Endodermal cell (in vitro differentiated cells): ENCODE results near the gene AFF2. TPM values are rescaled to one million over a fixed set of nuclear protein-coding genes. Genes with fewer than 3 reads are reported as not detected.

Experiments
- DNase-seq: peaks from one replicate; pipeline ENCODE4 v3.0.0-alpha.2; 2017
- H3K27ac ChIP-seq: 2 replicates; pipeline ENCODE4 v1.5.1; 2013; ENCODE audit warnings: mild to moderate bottlenecking, low read depth, low read length, moderate library complexity
- H3K27me3 ChIP-seq: 2 replicates; pipeline ENCODE4 v1.6.1; 2013; ENCODE audit warnings: mild to moderate bottlenecking, low read length, moderate library complexity; ENCODE audit not compliant: insufficient read depth, control insufficient read depth, poor library complexity, severe bottlenecking
- H3K36me3 ChIP-seq: 2 replicates; pipeline ENCODE4 v1.7.0; 2013; ENCODE audit warnings: mild to moderate bottlenecking, low read length, moderate library complexity; ENCODE audit not compliant: control insufficient read depth, insufficient read depth
- H3K4me1 ChIP-seq: one replicate; pipeline ENCODE4 v1.7.0; 2013; ENCODE audit warnings: low read length; ENCODE audit not compliant: control insufficient read depth, insufficient read depth
- H3K4me3 ChIP-seq: 2 replicates; pipeline ENCODE4 v1.5.1; 2013; ENCODE audit warnings: mild to moderate bottlenecking, low read length, moderate library complexity
- H3K9ac ChIP-seq: 2 replicates; pipeline ENCODE4 v1.6.1; 2013; ENCODE audit warnings: mild to moderate bottlenecking, low read length, moderate library complexity; ENCODE audit not compliant: poor library complexity, severe bottlenecking; ENCODE audit errors: extremely low read depth
- H3K9me3 ChIP-seq: 2 replicates; pipeline ENCODE4 v1.6.1; 2013; ENCODE audit warnings: mild to moderate bottlenecking, low read length, moderate library complexity; ENCODE audit not compliant: control insufficient read depth
- H3K27ac Mint-ChIP-seq: 2 replicates; pipeline ENCODE4 v1.8.0; 2020; ENCODE audit warnings: mixed read lengths
- H3K27me3 Mint-ChIP-seq: 2 replicates; pipeline ENCODE4 v1.8.0; 2021; ENCODE audit warnings: mild to moderate bottlenecking, mixed read lengths; ENCODE audit not compliant: insufficient read depth
- H3K36me3 Mint-ChIP-seq: 2 replicates; pipeline ENCODE4 v1.8.0; 2020; ENCODE audit warnings: low read depth, mixed read lengths
- H3K4me1 Mint-ChIP-seq: 2 replicates; pipeline ENCODE4 v1.8.0; 2020; ENCODE audit warnings: mixed read lengths
- H3K4me3 Mint-ChIP-seq: 2 replicates; pipeline ENCODE4 v1.8.0; 2020; ENCODE audit warnings: mild to moderate bottlenecking, moderate library complexity, mixed read lengths
- H3K9me3 Mint-ChIP-seq: 2 replicates; pipeline ENCODE4 v1.8.0; 2020; ENCODE audit warnings: mild to moderate bottlenecking, mixed read lengths
- CTCF ChIP-seq: fragments of 200-600 bp; sonication (generic); conservative IDR thresholded peaks from 2 replicates; pipeline ENCODE4 v1.5.0; 2021; ENCODE audit warnings: antibody characterized with exemption, mild to moderate bottlenecking
- WGBS, 2 experiments: methylation state at CpG; one replicate each; pipeline versions ENCODE4 v1.1.5 to v1.1.7; 2013; ENCODE audit warnings: missing lambda C conversion rate in 2 of 2, mixed read lengths in 1 of 2; ENCODE audit not compliant: insufficient coverage in 1 of 2, insufficient read length in 1 of 2; 5-methylcytosine and 5-hydroxymethylcytosine counted together
- total RNA-seq, 2 donors: library from RNA; stranded (reverse); fragmentation: NEBNext Ultra II Directional in 1 of 2; extraction: Animal tissue kit (Norgen Biotek cat#: 25700) in 1 of 2; gene quantifications; 2 replicates in 1 of 2; 3 replicates in 1 of 2; pipeline ENCODE4 v1.2.1, GENCODE V29; 2021

AFF2 gene
- total RNA-seq, 2 donors from 2014 or later = 3.7 to 5.6 TPM

DNA sequence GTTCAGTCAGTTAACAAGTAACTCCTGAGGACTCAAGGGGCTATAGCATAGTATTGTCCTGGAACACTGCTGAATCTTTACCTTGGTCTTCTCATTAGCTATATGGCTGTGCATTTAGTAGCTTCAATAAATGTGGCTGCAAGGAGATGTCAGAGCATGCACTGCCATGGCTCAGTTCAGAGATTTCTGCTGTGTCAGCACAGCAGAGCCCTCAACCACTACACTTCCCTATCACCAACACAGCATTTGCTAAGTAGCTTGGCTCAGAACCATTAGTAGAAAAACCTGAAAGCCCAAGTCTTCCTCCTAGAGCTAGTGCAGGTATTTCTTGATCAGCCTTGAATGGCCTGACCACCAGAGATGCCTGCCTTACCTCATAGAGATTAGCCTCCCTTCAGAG lies 538.6 kb downstream of the AFF2 start:
- Histone ChIP-seq H3K27ac (no peak overlapping the region), H3K4me3 (no peak overlapping the region), H3K27me3 (no peaks in the 10 kb centered on the region), H3K4me1 (no peaks in the 10 kb centered on the region), H3K9me3 (no peaks in the 10 kb centered on the region), H3K9ac (no peak overlapping the region), H3K36me3 (no peaks in the 10 kb centered on the region)
- TF ChIP-seq CTCF = no peak
- DNase-seq = no peak
- Mint-ChIP-seq H3K4me3 (no peak overlapping the region), H3K9me3 (peaks cover 6% of the 10 kb centered on the region), H3K4me1 (no peaks in the 10 kb centered on the region), H3K36me3 (no peaks in the 10 kb centered on the region), H3K27ac (no peak overlapping the region), H3K27me3 (no peaks in the 10 kb centered on the region)

DNA sequence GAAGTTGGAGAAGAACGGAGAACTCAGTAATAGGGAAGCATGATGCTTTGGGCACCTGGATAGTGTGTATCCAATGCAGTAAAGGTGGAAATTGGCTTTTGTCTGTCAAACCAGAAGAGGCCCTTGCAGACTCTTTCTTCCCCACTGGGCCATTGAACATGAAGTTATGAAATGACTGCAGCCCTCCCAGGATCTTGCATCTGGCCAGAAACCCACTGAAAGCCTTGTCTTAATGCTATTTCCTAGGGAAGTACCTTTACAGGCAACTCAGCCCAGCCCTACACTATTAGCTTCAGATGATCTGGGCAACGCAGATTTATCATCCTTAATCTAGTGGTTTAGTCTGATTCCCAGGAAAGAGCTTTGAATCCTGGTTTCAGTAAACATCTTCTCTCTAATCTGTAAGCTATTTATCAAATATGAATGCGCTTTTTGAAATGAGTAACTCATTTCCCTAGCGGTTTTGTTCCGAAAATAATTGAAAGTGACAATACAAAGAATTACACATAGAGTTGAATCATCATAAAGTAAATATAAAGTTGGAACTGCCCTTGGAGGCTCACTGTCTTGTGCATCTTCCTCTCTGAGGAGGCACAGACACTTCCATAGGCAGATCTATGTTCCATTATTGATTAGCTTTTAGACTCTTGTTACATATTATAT lies 540.6 kb downstream of the AFF2 start:
- Mint-ChIP-seq H3K4me3 (no peak overlapping the region), H3K36me3 (no peaks in the 10 kb centered on the region), H3K9me3 (peaks cover 8% of the 10 kb centered on the region), H3K27ac (no peak overlapping the region), H3K4me1 (no peaks in the 10 kb centered on the region), H3K27me3 (no peaks in the 10 kb centered on the region)
- no peak for DNase-seq
- no peak overlapping the region for H3K9ac ChIP-seq
- WGBS, 2 experiments = 85 to 100% methylated on average over 1 to 4 of the region's 5 CpGs
- TF ChIP-seq CTCF = no peak
- no peak overlapping the region for H3K27ac ChIP-seq
- no peaks in the 10 kb centered on the region for H3K36me3 ChIP-seq
- no peaks in the 10 kb centered on the region for H3K9me3 ChIP-seq
- no peaks in the 10 kb centered on the region for H3K27me3 ChIP-seq
- H3K4me1 ChIP-seq = no peaks in the 10 kb centered on the region
- no peak overlapping the region for H3K4me3 ChIP-seq

DNA sequence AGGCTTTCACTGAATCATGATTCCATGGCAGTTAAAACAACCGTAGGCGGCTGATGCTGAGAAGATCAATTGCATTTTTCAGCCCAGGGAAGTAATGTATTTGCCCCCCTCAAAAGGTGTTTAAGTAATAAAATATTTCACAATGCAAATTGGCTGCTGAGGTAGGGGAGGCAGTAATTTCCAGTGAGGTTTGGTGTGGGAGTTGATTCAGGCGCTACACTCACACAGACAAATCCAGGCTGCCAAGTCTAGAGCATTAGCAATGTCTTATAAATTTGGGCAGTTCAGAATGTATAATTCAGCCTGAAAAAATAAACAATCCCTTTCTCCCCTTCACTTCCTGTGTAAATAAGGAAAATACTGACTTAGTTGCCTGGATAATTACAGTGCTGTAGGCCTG lies 543.0 kb downstream of the AFF2 start:
- no peak overlapping the region for H3K27ac Mint-ChIP-seq
- 96% methylated on average over 2 of the region's 3 CpGs; no CpG with 5 or more reads in 1 of the 2 experiments for WGBS, 2 experiments
- H3K4me3 Mint-ChIP-seq = no peak overlapping the region
- Histone ChIP-seq H3K36me3 (no peaks in the 10 kb centered on the region), H3K9me3 (no peaks in the 10 kb centered on the region), H3K4me3 (no peak overlapping the region), H3K27me3 (no peaks in the 10 kb centered on the region), H3K4me1 (no peaks in the 10 kb centered on the region), H3K9ac (no peak overlapping the region), H3K27ac (no peak overlapping the region)
- H3K36me3 Mint-ChIP-seq = no peaks in the 10 kb centered on the region
- H3K4me1 Mint-ChIP-seq = no peaks in the 10 kb centered on the region
- H3K27me3 Mint-ChIP-seq = no peaks in the 10 kb centered on the region
- DNase-seq = no peak
- H3K9me3 Mint-ChIP-seq = peaks cover 19% of the 10 kb centered on the region
- TF ChIP-seq CTCF = no peak
